PC-9 (cell line): ENCODE data around the gene PGPEP1.

Experiments used
- EZH2 ChIP-seq: fragments of 200-600 bp; sonication (generic); IDR thresholded peaks from 2 replicates; pipeline ENCODE4 v1.8.0; 2017; ENCODE audit warnings: antibody characterized with exemption, low read depth
- TF ChIP-seq, protein P1 (sequence below): fragments of 200-600 bp; sonication (generic); conservative IDR thresholded peaks from 2 replicates; pipeline ENCODE4 v1.6.1; 2017; ENCODE audit warnings: mixed run types, antibody characterized with exemption, mild to moderate bottlenecking, moderate library complexity

DNA sequence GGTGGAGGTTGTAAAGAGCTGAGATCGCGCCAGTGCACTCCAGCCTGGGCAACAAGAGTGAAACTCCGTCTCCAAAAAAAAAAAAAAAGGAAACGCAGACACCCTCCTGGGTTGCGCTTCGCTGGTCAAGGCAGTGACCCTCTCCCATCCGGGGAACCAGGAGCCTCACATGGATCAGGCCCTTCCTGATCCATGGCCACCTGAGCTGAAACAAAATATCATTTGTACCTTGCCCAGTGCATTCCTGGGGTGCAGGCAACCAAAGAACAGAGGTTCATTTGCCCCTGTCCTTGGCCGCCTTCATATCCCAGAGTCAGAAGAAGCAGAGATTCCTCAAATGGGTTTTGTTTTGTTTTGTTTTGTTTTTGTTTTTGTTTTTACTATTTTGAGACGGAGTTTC is 9.5 kb upstream of the PGPEP1 start:
- TF ChIP-seq, protein P1, sequence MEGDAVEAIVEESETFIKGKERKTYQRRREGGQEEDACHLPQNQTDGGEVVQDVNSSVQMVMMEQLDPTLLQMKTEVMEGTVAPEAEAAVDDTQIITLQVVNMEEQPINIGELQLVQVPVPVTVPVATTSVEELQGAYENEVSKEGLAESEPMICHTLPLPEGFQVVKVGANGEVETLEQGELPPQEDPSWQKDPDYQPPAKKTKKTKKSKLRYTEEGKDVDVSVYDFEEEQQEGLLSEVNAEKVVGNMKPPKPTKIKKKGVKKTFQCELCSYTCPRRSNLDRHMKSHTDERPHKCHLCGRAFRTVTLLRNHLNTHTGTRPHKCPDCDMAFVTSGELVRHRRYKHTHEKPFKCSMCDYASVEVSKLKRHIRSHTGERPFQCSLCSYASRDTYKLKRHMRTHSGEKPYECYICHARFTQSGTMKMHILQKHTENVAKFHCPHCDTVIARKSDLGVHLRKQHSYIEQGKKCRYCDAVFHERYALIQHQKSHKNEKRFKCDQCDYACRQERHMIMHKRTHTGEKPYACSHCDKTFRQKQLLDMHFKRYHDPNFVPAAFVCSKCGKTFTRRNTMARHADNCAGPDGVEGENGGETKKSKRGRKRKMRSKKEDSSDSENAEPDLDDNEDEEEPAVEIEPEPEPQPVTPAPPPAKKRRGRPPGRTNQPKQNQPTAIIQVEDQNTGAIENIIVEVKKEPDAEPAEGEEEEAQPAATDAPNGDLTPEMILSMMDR: no peak
- no peak for TF ChIP-seq EZH2
